Uterus (tissue), 2 donors: ENCODE data around the gene STXBP5L.

Experiments
- CTCF ChIP-seq, 4 experiments: fragments of 200-600 bp in 2 of 4; fragments of 450-650 bp in 2 of 4; sonication (generic) in 2 of 4; IDR thresholded peaks; one replicate each; pipeline ENCODE4 v1.5.1; 2016 to 2019; ENCODE audit warnings: antibody characterized with exemption in 4 of 4, mild to moderate bottlenecking in 2 of 4, moderate library complexity in 1 of 4
- POLR2A ChIP-seq, 2 donors: fragments of 450-650 bp; IDR thresholded peaks; one replicate each; pipeline ENCODE4 v1.6.1; 2016; ENCODE audit warnings: antibody characterized with exemption in 2 of 2, mild to moderate bottlenecking in 1 of 2, moderate library complexity in 1 of 2

- TF ChIP-seq CTCF (IDR thresholded peaks at IDR 0.05), result no peak
- no peak for TF ChIP-seq POLR2A (IDR thresholded peaks at IDR 0.05)
These were observed 555.7 kb downstream of the STXBP5L start for GRCh38 chr3:121463745-121464144.
